ENCODE data around the gene ADGRG2.

GRCh38 chrX:19152762-19153161, 30.5 kb upstream of the ADGRG2 start:
- no peak for TF ChIP-seq CTCF (conservative IDR thresholded peaks at IDR 0.05; ENCODE audit: low read depth, low read length)
- no peak for TF ChIP-seq EZH2 (IDR thresholded peaks at IDR 0.05; ENCODE audit: low read length, unreplicated experiment)
- no peak for TF ChIP-seq EZH2phosphoT487 (IDR thresholded peaks at IDR 0.05; ENCODE audit: borderline replicate concordance, low read length)
